ENCODE results near the gene SLC25A22. TPM values are rescaled to one million over a fixed set of nuclear protein-coding genes. Genes with fewer than 3 reads are reported as not detected.

Gene SLC25A22
- 10 to 100 TPM; 81.1 to 83.9 TPM for total RNA-seq

- CTCF ChIA-PET: interaction anchor here (1.0 to 2.6 kb wide), 3 partner anchors 9 to 34 kb away, joined by 3 to 10 read pairs (median 5); partner anchors contain the start of genes CD151 and GATD1
- POLR2A ChIA-PET: no interaction called here
Measured at GRCh38 chr11:798093-798713, at the start of gene SLC25A22. Gene SLC25A22, minus strand, starts transcription at chr11:798281. Its CDS starts 3,275 bp downstream, at chr11:795006.

DNA sequence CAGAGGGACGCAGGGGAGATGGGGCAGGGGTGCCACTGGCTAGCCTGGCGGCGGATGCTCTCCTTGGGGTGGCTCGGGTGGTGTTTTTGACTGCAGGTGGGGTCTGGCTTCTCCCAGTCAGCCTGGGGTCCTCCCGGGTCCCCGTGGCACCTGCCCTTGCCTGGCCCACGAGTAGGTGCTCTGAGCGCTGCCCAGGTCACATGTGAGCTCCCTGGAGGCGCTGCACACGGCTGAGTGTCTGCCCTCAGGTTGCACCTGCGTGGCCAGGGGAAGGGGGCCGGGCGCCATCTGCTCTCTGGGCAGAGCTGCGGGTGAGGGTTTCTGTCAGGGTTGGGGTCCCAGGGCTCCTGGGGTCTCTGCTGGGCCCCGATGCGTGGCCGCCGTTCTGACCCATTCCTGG is 49.8 kb upstream of the SLC25A22 start:
- CTCF ChIA-PET: interaction anchor here (0.8 to 3.0 kb wide), 16 partner anchors 8 to 207 kb away, joined by 3 to 25 read pairs (median 3); no protein-coding TSS in a partner anchor
- POLR2A ChIA-PET: interaction anchor here (0.7 kb wide), 1 partner anchor 11 kb away, joined by 3 read pairs; no protein-coding TSS in a partner anchor

DNA sequence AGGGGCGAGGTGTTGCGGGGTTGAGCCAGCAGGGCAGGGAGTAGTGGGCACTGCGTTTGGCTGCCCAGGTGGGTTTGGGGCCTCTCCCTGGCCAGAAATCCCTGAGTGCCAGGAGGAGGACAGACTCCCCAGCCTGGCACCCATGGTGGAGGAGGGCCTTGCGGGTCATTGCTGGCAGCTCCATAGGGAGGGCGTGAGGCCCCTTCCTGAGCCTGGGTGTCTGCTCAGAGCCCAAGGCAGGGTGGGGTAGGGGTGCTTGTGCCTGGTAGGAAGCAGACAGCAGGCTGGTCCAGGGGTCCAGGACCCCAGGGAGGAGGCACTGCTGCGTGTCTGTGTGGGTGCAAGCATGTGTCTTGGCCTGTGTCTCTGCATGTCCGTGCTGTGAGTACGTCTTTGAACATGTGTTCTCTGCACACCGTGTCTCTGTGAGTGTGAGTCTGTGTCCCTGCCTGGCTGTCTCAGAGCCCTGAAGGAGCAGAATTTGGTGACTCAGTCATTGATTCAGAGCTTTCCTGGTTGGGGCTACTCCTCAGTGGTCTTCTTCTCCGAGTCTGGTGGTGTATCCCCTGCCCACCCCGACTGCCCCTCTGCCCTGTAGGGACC is 48.5 kb upstream of the SLC25A22 start:
- POLR2A ChIA-PET: no interaction called here
- CTCF ChIA-PET: interaction anchor here (0.5 to 3.0 kb wide), 5 partner anchors 13 to 205 kb away, joined by 3 to 25 read pairs (median 3); no protein-coding TSS in a partner anchor

DNA sequence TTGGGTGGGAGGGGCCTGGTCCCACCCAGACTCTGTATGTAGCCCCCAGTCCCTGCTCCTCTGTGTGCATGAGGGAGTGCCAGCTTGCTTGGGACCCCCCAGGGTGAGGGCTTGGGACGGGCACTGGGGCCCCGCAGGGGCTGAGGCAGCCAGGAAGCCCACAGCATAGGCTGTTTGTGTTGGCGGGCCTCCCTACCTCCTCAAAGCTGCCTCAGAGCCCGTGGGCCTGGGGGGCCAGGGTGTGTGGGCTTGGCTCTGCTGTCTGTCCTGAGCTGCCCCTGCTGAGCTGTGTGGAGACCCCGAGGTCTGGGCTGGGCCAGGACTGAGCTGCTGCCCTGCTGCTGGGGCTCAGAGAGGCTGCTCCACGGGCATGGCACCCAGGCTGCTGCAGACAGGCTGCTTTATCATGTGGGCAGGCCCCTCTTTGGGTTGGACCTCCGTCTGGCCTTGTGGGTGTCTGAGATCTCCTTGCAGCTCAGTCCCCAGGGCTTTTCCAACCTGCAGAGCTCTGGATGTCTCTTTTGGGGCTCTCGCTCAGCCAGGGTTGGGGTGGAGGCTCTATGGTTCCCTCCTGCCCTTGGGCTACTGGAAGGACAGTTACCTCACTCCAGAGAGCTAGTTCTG is 47.9 kb upstream of the SLC25A22 start:
- POLR2A ChIA-PET: no interaction called here
- CTCF ChIA-PET: interaction anchor here (1.0 kb wide), 2 partner anchors 12 to 206 kb away, joined by 3 read pairs; no protein-coding TSS in a partner anchor

DNA sequence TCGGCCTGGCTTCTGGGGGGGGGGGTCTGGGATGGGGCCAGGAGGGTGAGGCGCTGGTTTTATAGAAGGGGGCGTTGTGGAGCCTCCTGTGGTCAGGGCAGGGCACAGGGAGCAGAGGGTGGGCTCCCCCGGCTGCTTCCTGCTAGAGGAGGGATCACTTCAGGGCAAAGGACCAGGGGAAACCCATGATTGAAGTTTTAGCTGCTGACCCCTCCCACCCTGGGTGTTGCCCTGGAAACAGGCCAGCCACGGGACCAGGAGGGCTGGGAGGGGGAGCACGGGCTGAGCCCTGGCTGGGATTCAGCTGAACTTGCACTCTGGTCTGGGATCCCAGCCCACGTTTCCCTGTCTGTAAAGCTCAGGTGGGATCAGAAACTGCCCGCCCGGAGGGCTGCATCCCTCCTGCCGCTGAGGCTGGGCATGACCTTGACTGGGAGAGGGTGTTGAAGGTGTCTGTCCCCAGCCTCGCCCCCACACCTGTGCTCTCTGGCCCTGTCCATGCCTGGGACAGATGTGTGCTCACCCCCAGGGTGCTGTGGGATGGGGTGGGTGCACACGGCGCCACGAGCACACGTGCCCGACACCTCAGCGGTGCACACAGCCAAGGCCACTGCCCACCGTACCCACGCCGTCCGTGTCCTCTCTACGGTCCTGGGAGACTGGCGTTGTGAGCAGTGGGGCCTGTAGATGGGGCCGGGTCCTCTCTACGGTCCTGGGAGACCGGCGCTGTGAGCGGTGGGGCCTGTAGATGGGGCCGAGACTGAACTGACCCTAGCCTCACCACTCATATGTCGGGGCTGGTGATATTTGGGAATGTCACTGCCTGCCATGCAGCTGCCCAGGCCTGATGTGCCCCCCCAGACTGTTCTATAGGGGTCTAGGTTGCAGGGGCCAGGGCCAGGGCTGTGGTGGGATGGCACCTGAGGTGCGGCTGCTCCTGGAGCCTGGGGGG is 46.9 kb upstream of the SLC25A22 start:
- ChIA-PET POLR2A (no interaction called here), CTCF (no interaction called here)

DNA sequence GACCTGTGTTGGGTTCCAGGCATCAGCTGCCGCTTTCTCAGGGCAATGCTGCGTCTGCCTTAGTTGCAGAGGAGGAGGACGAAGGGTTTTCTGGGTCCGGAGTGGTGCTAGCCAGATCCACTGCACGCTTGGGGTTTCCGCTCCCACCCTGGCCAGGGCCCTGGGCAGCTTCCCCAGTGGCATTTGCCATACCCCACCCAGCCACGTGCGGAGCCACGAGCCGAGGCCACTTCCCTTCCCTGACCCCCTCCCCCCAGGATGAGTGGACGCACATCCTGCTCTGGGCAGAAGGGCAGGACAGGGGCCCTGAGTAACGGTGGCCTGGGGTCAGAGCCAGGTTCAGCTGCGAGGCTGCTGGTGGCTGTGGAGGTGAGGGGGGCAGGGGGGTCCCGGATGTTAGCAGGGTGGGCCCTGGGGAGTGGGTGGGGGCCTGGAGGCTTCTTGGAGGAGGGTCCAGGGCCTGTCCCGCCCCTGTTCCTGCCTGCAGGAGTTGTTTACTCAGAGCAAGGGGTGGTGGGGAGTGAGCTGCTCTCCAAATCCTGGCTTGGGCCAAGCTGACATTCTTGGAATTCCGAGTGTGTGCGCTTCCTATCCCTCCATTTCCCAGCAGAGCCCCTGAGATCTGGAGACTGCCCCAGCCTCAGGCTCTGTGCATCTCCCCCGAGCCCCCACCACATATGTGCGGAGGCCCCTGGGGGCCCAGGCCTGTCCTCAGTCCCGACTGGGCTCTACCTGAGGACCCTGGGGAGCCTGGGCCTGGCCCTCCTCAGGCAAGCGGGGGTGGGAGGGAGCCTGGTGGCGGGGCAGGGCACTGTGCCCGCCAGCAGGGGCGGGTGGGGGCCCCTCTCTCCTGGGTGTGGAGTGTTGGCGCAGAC is 46.0 kb upstream of the SLC25A22 start:
- CTCF ChIA-PET: interaction anchor here (0.8 to 1.7 kb wide), 4 partner anchors 13 to 211 kb away, joined by 3 to 6 read pairs (median 4); no protein-coding TSS in a partner anchor
- POLR2A ChIA-PET: interaction anchor here (1.1 to 1.4 kb wide), 2 partner anchors 66 to 466 kb away, joined by 3 to 8 read pairs; partner anchors contain the start of genes CHID1 and TOLLIP

- ChIA-PET POLR2A (interaction anchor here (0.8 to 1.4 kb wide), 4 partner anchors 9 to 466 kb away, joined by 3 to 8 read pairs (median 5); partner anchors contain the start of genes CHID1 and TOLLIP), CTCF (interaction anchor here (0.6 to 1.7 kb wide), 6 partner anchors 9 to 211 kb away, joined by 3 to 6 read pairs (median 4); no protein-coding TSS in a partner anchor)
Measured at GRCh38 chr11:843086-843734, 45.1 kb upstream of the SLC25A22 start.

DNA sequence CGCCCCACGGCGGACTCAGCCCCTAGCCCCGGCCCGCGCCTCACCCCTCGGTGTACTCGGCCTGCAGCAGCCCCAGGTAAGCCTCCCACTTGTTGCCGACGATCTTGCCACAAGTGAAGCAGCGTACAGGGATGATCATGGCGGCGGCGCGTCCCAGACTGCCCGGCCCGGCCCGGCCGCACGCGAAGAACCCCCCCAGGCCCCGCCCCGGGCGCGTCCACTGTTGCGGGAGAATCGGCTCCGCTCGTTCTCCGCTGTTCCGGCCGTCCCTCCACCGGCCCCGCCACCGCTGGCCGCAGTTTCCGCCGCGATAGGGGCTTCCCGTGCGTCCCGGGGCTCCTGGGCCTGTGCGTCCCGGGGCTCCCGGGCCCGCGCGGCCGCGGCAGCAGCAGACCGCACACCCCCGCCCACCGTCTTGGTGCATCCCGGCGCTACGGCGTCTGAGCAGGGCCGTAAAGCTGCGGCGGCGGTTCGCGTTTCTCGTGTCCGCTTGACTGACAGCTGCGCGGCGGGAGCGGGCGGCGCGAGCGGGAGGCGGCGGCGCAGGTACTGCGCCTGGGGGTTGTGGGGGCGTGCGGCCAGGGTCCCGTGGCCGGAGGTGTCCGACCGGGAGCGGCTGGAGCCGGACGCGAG is 44.4 kb upstream of the SLC25A22 start, which contains the start of the genes POLR2L and TSPAN4:
POLR2L (minus strand) TSS at position 160 of the 633 bp plus-strand sequence; CDS start at position 139, 21 bp downstream.
TSPAN4 (plus strand) TSS at position 483 of the 633 bp plus-strand sequence. CDS start 7,453 bp downstream, outside the sequence.
- ChIA-PET POLR2A (interaction anchor here (0.8 to 1.4 kb wide), 4 partner anchors 9 to 467 kb away, joined by 3 to 8 read pairs (median 5); partner anchors contain the start of genes CHID1 and TOLLIP), CTCF (interaction anchor here (1.0 to 1.7 kb wide), 4 partner anchors 8 to 209 kb away, joined by 3 to 6 read pairs (median 5); no protein-coding TSS in a partner anchor)

DNA sequence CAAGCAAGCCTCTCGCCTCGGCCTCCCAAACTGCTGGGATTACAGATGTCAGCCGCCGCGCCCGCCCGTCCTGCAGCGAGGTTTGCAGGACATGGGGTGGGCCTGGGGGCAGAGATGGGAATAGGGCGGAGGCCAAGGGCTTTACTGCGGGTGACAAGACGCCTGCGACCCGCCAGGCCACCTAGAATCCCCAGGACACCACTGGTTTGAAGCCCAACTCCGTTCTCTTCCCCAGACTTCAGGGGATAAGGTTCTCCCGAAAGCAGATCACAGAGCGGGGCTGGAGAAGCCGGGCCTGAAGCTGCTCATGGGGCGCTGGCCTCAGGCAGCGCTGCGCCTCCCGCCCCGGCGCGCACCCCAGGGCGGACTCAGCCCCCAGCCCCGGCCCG is 43.9 kb upstream of the SLC25A22 start:
- ChIA-PET POLR2A (interaction anchor here (2.5 kb wide), 1 partner anchor 11 kb away, joined by 6 read pairs; no protein-coding TSS in a partner anchor), CTCF (interaction anchor here (1.7 to 2.3 kb wide), 2 partner anchors 10 to 12 kb away, joined by 6 to 7 read pairs; no protein-coding TSS in a partner anchor)

DNA sequence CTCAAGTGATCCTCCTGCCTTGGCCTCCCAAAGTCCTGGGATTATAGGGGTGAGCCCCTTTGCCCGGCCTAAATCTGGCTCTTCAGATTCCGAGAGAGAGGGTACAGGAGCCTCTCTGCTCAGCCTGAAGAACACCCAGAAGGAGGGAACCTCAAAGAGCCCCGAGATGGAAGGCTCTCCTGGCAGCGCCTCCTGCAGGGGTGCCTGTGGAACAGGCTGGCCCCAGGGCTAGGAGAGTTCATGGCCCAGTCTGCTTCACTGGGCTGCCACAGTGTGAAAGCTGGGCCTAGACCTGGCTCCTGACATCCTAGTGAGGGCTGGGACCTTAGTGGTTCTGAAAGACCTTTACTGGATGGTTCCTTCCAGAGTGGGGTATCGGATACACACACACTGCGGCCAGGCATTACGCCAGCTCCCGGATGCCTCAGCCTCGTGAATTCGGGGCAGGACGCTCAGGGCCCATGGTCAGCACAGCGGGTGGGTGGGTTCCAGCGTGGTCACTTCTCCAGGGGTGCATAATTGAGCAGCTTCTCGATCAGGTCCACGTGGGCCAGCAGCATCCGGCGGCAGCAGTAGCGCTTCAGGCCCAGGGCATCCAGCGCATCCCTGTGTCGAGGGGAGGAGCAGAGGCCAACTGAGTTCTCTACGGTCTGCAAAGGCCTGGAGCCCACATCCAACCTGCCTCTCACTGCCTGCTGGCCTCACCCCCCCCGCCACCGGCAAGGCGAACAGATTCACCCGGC is 42.0 kb upstream of the SLC25A22 start:
- ChIA-PET POLR2A (interaction anchor here (1.0 to 2.5 kb wide), 2 partner anchors 9 to 11 kb away, joined by 3 to 6 read pairs; no protein-coding TSS in a partner anchor), CTCF (interaction anchor here (1.1 to 2.3 kb wide), 4 partner anchors 8 to 211 kb away, joined by 3 to 7 read pairs (median 4); no protein-coding TSS in a partner anchor)

DNA sequence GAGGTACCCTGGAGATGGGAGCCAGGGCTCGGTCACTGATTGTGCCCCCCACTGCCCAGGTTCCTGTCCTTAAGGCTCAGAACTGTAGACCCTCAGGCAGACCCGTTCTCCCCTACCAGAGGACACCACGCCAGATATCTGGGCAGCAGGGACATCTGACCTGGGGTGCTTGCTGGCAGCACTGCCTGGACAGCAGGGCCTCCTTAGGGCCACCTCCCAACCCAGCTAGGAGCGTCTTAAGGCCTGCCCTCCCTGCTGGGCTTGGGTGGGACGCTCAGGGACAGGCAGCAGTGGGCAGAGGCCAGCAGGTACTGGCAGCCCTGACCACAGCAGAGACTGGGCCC is 41.2 kb upstream of the SLC25A22 start:
- POLR2A ChIA-PET: no interaction called here
- CTCF ChIA-PET: interaction anchor here (1.1 kb wide), 1 partner anchor 9 kb away, joined by 4 read pairs; no protein-coding TSS in a partner anchor

- ChIA-PET POLR2A (no interaction called here), CTCF (interaction anchor here (0.7 to 1.3 kb wide), 2 partner anchors 11 to 149 kb away, joined by 3 to 5 read pairs; partner anchors contain the start of gene CRACR2B)
Measured at GRCh38 chr11:838441-839279, 40.6 kb upstream of the SLC25A22 start.

- CTCF ChIA-PET: interaction anchor here (0.7 to 1.3 kb wide), 3 partner anchors 10 to 150 kb away, joined by 3 to 5 read pairs (median 3); partner anchors contain the start of gene CRACR2B
- POLR2A ChIA-PET: no interaction called here
Measured at GRCh38 chr11:837990-838307, 39.9 kb upstream of the SLC25A22 start.

DNA sequence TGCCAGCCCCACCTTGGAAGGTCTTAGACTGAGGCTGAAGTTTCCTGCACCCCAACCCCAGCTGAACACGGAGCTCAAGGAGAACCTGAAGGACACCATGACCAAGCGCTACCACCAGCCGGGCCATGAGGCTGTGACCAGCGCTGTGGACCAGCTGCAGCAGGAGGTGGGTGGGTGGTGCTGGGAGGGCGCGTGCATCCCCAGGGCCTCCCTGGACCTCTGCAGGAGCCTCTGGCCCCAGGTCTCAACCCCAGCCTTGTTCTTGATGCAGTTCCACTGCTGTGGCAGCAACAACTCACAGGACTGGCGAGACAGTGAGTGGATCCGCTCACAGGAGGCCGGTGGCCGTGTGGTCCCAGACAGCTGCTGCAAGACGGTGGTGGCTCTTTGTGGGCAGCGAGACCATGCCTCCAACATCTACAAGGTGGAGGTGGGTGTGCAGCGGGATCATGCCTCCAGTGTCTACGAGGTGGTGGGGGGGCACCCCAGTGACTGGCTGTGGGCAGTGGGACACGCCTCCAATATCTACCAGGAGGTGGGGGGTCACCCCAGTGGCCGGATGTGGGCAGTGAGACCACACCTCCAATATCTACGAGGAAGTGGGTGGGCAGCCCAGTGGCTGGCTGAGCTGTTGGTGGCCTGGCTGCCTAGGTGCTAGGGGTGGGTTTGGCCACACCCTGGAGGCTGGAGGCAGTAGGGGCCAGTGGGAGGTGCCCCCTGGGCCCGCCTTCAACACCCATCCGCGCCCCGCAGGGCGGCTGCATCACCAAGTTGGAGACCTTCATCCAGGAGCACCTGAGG is 39.3 kb upstream of the SLC25A22 start:
- ChIA-PET CTCF (interaction anchor here (0.7 to 1.3 kb wide), 3 partner anchors 10 to 150 kb away, joined by 3 to 5 read pairs (median 3); partner anchors contain the start of gene CRACR2B), POLR2A (interaction anchor here (0.6 kb wide), 1 partner anchor 11 kb away, joined by 3 read pairs; no protein-coding TSS in a partner anchor)

Measured in activated CD8-positive, alpha-beta memory T cell treated with anti-CD3 and anti-CD28 coated beads for 36 hours (primary cell).